ENCODE measurements around the gene TRDN.

- TF ChIP-seq CTCF (IDR thresholded peaks at IDR 0.05; ENCODE audit: poor library complexity) (no peak), EZH2 (IDR thresholded peaks at IDR 0.05; ENCODE audit: borderline replicate concordance) (no peak), EZH2phosphoT487 (IDR thresholded peaks at IDR 0.05; ENCODE audit: low read depth, severe bottlenecking, unreplicated experiment) (no peak)
These were observed 31.3 kb upstream of the TRDN start for GRCh38 chr6:123668063-123668462.
